ENCODE data around the gene FRK.
"Not testable (repeated sequence)": the region's sequence is repeated elsewhere in the genome, so short reads cannot be mapped to it uniquely, and the experiment has no call there.

Gene FRK

DNA sequence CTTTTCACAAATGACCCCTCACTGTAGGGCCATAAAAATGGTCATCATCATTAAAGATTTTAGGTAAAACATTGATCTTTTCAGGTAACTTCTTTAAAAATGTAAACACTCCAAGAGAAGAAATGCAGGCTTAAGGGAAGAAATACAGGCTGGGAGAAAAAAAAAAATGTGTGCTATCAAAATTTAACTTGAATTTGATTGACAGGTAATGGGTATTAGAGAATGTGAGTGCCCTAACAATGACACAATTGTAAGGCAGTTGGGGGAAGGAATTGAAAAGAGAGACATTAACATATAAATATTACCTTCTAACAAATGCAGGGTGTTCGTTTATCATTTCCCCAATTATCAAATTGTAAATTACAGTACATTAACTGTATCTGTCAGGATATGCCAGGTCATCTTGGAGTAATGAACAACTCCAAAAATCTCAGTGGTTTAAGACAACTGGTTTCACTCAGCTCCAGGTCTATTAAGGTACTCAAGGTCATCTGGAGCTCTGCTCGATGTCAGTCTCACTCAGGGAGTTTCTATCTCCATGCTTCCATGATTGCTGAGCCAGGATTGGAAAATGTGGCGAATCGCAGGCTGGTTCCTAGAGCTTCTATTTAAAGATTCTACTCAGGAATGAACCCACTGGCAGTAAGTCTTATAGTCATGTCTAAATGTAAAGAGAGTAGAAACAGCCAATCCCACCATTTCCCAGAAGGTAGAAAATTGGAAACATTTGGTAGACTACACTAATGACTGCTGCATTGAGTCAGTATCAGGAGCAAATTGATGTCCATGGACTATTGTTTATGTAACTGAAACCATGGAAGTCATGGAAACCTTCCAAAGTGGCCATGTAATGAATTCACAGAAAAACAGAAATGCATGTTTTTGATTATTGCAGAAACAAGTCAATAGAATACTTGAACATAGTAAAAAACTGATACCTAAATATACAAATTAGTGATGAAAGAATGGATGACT lies 55.6 kb downstream of the FRK start:
- DNase-seq (ENCODE audit: low read depth), result no peak

DNA sequence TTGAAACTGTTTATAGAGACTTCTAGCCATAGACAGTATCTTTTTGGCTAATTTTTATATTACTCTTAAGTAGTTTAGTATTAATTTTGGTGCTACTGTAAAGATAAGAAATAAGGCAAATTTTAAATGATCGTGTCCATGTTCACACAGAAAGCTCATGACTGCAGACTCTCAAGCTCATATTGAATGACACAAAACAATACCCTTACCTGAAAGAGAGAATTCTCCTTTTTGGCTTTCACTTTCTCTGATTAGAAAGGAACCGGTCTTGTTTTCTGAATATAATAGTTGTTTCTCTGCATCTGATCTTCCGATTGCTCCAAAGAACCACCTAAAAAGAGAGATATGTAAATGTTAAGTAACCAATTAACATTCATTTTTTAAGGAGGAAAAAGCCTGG lies 57.0 kb downstream of the FRK start:
- no peak for DNase-seq (ENCODE audit: low read depth)

DNA sequence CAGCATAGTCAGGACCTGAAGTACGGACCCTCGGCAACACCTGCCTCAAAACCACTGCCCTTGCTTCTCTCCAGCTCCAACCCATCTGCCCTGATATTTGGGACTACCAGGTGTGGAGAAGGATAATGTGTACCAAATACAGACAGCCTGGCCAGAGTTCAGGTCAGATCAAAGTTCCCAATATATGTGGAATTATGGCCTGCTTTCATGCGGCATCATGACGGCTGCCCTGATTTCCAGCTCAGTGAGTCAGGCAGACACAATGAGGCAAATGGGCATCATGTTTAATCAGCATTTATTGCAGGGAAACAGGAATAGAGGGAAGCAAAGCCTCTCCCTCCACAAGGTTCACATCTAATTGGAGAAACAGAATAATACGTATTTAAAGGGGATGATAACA lies 57.9 kb downstream of the FRK start:
- DNase-seq (ENCODE audit: low read depth), result no peak

DNA sequence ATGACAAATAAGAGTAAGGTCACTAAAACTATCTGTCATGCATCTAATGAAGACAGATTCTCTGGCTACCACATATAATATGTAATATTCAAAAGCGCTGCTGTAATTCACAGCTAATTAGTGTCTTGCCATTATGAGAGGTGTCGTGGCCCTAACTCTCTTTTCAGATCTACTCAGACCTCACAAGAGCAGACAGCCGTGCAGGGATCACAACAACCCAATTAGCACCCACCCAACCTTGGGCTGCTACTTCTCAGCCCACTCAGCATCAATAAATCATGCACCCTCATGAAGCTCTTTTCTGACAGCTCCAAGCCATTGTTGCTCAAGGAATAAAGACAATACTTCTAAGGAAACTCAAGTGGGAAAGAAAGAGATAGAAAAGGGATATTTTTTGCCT lies 61.5 kb downstream of the FRK start:
- DNase-seq (ENCODE audit: low read depth), result no peak

DNA sequence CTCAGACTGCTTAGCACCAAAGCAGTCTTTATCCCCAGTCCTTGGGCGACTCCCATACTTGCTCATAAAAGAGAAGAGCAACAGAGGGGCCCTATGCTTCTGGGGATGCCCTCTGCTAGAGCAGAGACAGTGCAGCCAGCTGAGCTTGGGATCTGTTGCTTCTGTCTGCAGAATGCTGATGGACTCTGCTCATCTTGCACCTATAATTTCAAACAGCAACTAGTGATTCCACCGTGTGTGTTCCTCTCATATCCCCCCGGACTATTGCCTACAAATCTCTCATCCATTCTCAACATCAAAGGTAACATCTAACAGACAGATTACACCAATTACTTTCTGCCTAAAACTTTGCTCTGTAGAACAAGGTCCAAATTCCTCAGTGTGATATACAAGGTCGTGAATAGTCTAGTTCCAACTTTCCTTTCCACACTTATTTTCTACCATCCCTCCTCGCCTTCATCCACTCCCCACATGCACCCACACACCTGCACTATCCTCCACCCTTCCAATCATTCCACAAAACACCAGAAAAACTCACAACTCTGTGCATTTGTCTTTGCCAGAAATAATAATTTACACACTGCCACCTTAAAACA lies 62.6 kb downstream of the FRK start:
- DNase-seq (ENCODE audit: low read depth), result no peak

DNA sequence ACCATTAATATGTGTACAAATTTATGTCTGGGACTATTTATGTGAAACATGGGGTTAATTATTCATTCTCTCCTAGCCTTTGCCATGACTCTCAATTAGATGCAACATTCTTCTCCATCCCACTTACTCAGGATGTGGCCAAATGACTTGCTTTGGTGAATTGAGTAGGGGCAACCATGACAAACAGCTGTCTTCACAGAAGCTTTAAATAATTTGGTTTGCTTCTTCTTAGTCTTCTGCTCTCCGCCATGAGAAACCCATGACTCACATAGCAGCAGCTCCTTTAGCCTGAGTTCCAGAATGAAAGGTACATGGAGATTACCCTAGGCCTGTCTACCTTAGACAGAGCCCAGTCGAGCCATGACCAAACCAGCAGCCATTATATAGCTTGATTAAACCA lies 74.7 kb downstream of the FRK start:
- no peak for DNase-seq (ENCODE audit: low read depth)

DNA sequence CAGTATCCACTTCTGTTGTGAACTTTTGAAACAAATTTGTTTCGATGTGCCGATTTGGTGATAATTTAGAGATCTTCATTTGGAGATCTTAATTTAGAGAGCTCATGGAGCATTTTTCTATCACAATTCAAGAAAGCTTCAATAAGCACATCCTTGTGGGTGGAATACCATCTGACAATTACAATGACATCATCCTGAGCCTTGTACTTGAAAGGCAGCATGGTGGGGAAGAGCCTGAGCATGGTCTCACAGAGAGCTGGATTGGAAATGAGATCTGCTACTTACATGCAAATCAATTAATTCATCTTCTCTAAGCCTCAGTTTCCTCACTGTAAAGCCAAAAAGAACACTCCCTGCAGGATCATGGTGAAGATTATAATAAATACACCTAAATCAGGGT lies 75.9 kb downstream of the FRK start:
- no peak for DNase-seq (ENCODE audit: low read depth)

DNA sequence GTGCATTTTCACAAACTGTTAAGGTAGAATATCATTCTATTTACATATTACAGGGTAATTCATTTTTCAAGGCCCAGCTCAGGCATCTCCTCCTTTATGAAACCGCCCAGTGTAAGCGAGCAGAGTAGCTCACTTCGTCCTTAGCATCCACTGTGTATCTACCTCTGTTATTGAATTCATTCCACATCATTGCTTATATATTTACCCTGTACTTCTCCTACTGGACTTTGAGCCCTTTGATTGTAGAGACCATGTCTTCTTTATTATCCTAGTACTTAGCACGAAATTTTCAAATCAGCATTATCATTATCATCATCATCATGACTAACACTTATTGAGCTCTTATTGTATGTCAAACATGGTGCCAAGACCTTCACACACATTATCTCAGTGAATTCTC lies 76.7 kb downstream of the FRK start:
- no peak for DNase-seq (ENCODE audit: low read depth)

DNA sequence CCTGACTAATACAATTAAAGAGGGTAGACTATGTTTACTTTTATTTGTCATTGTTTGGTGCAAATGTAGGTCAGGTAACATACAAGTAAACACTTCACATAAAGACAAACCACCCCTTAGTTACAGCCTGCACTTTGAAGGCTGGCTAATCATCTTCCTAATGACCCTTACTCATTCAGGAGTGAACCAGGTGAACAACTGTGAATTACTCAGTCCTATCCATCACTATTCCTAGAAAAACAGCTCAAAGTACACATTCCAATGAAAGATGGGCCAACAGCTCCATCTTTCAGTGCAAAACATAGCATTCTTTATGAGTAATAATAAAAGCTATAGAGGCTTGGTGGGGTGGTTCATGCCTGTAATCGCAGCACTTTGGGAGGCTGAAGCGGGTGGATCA lies 78.2 kb downstream of the FRK start:
- no peak for DNase-seq (ENCODE audit: low read depth)

DNA sequence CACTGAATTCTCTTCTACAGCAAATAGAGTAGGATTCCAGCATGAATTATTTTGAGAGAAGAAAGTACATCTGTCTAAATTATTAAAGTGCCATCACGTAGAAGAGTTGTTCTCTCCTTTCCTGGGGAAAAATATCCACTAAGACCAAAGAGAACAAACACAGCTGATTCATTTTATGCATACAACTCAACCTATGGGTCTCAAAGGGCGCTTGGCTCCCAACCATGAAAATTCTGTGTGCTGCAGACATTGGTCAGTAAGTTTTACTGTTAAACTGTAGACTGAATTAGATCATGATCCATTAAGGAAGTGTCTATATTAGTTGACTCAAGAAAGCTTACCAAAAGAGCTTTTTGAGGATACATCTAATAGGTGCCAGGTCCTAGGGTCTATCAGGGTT lies 83.5 kb downstream of the FRK start:
- no peak for DNase-seq (ENCODE audit: low read depth)

DNA sequence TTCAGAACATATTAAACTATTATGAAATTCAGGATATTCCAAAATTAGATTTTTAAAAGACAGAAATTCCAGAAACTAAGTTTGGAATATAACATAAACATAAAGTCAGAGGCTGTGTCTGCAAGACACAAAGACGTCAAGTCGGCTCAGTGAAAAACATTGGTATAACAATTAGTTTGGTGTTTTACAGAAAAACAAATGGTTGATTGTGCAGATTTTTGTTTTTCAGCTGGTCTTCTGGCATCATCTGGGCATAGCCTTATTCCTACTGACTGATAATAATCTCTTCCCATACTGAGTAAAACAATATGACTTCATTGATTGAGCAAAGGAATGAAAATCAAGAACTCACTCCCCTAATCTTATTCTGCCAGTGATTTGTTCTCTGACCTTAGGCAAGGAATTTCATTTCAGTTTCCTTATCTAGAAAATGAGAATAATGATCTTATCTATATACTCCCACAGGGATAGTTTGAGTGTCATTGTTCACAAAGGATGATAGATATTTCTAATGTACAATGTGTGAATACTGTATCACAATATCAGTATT lies 84.3 kb downstream of the FRK start:
- no peak for DNase-seq (ENCODE audit: low read depth)

DNA sequence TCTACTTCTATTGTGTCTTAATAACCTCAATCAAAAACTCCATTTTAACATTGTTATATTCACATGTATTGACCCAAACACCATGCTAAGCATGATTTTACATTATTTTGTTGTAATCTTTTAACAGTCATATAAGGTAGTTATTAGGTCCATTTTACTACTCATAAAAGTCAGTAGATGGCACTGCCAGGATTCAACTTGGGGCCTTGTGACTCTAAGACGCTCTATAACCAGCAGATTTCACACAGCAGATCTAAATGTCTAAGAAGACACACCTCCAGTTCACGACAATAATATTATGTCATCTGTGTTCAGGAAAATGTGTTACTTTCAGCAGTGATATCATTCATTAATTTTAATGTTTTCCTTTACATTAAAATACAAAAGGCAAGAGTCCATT lies 88.0 kb downstream of the FRK start:
- DNase-seq (ENCODE audit: low read depth), result no peak

DNA sequence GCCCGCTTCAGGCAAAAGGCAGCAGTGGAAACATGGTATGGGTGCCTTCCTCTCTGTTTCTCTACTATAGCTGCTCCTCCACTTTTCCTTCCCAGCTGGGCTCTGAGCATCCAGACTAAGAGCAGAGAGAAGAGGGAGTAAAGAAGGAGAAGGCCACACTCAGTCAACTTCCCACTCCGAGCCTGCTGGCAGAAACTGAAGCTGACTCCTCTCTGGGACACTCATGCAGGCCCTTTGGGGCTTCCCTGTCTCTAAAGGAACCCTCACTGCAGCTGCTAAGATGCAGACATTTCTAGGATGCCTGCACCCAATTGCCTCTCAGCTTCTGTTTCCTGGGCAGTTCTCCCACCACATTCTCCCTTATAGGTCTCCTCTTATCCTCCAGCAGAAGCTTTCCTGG lies 88.9 kb downstream of the FRK start:
- DNase-seq (ENCODE audit: low read depth), result no peak

DNA sequence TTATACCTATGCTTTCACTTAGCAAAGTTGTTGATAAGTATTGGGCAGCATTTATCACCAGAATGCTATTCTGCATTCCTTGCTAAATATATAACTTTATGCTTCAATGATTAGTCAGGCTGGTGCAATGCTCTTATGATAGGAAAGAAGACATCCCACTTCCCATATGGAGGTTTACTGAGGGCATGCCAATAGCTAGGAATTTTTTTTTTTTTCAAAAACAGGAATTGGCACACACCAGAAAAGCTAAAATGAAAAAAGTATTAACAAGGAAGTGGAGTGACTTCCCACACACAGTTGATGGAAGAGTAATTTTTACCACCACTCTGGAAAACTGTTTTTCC lies 90.8 kb downstream of the FRK start:
- no peak for DNase-seq (ENCODE audit: low read depth)

DNA sequence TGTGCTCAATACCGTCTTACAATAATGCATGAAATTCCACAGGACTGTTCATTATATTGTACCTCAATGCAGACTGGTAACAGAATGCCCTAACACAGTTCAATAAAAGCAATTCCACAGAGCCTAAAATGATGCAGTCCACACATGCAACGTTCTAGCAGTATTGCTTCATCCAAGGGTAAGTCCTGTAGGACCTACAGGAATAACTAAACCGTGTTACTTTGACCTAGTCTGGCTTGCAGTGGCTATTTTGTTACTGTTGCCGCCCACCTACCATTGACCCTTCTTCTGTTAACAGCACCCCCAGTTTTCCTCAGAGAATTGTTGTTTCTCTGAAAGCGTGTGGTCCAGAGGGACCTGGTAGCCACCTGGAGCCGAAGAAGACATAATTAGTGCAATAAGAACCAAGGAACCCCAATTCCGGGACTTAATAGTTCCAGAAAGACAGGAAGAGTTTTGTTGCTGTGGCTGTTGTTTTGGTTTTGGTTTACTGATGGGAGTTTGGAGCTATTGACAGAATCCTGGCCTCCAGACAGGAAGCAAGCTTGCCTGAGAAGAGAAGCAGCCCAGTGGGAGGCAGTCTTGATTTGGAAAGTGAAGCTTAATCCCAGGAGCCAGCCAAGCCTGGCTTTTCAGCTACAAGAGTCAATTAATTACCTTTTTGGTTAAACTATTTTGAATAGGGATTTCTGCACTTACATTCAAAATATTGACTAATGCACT lies 91.3 kb downstream of the FRK start:
- no peak for DNase-seq (ENCODE audit: low read depth)

DNA sequence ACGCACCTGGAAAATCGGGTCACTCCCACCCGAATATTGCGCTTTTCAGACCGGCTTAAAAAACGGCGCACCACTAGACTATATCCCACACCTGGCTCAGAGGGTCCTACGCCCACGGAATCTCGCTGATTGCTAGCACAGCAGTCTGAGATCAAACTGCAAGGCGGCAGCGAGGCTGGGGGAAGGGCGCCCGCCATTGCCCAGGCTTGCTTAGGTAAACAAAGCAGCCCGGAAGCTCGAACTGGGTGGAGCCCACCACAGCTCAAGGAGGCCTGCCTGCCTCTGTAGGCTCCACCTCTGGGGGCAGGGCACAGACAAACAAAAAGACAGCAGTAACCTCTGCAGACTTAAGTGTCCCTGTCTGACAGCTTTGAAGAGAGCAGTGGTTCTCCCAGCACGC lies 100.4 kb downstream of the FRK start:
- not testable (repeated sequence) for DNase-seq (ENCODE audit: low read depth)

DNA sequence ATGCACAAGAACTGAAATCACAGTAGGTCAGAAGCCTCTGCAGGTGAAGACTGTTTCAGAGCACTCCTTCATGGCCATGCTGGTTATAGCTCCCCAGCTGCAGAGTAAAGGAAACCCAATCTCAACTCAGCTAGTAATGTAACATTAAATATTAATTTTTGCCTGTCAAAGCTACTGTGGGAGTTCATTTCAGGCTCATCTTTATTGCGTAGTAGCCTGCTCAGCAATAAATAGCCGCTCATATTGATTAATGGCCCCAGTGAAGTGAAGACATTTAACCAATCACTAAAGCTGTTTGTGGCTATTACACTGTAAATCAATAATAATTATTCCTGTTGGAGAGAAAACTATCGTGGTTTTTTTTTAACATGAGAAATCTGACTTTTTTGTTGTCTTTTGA lies 101.7 kb downstream of the FRK start:
- no peak for DNase-seq (ENCODE audit: low read depth)

DNA sequence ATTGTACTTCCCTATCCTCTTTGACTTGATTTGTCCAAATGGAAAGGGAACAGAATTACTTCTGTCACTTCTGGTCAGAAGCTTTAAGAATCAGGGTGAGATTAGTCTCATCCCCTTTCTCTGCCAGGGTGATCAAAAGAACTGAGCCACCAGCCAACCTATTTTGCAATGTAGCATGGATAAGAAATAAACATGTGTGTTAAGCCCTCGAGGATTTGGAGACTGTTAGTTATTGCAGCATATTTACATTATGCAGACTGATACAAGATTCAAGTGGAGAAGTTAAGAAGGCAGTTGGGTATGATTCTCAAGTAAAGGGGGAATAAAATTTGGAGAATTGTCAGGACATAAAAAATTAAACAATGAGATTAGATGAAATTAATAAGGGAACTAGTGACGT lies 106.0 kb downstream of the FRK start:
- DNase-seq (ENCODE audit: low read depth), result no peak

DNA sequence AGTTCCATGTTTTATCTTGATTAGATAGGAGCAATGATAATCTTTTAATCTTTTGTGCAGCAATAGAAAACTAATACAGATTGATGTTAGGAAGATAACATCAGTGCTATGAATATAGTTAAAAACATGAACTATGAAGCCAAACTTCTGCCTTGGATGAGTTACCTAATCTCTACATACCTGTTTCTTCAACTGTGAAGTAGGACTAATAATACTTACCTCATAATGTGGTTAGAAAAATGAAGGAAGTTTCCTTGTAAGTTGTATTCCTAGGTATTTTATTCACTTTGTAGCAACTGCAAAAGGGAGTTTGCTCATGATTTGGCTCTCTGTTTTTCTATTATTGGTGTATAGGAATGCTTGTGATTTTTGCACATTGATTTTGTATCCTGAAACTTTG lies 111.9 kb downstream of the FRK start:
- no peak for DNase-seq (ENCODE audit: low read depth)

DNA sequence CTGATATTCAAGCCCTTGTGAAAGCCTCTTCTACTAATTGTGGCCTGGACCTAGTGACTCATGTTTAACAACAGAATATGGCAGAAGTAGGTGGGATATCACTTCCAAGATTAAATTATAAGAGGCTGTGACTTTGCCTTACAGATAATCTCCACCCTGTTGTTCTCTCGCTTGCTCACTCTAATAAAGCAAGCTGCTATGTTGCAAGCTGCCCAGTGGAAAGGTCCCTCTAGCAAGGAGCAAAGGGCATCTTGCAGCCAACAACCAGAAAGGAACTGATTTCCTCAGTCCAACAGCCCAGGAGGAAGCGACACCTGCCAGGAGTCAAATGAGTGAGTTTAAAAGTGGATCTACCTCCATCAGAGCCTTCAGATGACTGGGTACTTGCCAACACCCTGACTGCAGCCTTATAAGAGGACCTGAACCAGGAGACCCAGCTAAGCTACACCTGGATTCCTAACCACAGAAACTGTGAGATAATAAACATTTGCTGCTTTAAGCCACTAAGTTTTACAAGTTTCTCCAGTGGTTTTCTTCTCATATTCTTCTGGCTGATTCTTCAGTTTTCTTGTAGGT lies 112.6 kb downstream of the FRK start:
- DNase-seq (ENCODE audit: low read depth), result no peak

DNA sequence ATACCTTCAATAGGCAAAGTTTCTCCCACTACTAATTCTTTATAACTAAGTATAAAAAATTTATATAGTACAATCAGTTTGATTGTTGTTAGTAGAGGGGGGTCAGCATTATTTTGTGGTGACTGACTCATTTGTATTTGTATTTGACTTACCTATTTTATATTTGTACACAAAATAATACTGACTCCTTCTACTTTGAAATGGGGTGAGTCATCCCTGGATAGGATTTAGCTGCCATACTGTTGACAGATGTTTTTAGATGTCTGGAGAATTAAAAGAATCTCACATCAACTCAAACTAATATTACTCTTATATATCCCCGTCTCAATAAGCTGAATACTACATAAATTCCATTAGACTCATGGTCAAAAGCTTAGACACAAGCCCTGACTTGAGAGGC lies 114.9 kb downstream of the FRK start:
- no peak for DNase-seq (ENCODE audit: low read depth)

DNA sequence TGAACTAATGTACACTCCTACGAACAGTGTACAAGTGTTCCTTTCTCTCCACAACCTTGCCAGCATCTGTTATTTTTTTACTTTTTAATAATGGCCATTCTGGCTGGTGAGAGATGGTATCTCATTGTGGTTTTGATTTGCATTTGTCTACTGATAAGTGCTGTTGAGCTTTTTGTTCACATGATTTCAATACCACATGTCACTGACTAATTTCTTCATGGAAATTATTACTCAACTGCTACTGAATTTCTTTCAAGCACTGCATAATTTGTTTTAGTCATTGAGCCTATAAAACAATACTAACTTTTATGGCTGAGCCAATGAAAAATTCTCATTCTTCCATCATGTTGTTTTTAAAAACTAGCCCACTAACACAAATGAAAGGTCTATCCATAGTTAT lies 115.4 kb downstream of the FRK start:
- no peak for DNase-seq (ENCODE audit: low read depth)

DNA sequence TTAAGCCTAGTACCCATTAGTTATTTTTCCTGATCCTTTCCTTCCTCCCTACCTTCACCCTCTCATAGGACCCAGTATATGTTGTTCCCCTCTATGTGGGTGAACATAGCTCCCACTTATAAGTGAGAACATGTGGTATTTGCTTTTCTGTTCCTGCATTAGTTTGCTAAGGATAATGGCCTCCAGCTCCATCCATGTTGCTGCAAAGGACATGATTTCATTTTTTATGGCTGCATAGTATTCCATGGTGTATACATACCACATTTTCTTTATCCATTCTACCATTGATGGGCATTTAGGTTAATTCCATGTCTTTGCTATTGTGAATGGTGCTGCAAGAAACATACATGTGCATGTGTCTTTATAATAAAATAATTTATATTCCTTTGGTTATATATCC lies 115.9 kb downstream of the FRK start:
- DNase-seq (ENCODE audit: low read depth), result not testable (repeated sequence)
